GM19351 (cell line): ENCODE measurements around the gene AJUBA.
"Not testable (repeated sequence)": the region's sequence is repeated elsewhere in the genome, so short reads cannot be mapped to it uniquely, and the experiment has no call there.

Source experiments
- ATAC-seq: cut with Tn5 transposase; IDR thresholded peaks from one replicate; pipeline ENCODE4 v1.9.1; 2021; ENCODE audit warnings: mild to moderate bottlenecking, moderate library complexity; ENCODE audit not compliant: unreplicated experiment

Gene AJUBA

DNA sequence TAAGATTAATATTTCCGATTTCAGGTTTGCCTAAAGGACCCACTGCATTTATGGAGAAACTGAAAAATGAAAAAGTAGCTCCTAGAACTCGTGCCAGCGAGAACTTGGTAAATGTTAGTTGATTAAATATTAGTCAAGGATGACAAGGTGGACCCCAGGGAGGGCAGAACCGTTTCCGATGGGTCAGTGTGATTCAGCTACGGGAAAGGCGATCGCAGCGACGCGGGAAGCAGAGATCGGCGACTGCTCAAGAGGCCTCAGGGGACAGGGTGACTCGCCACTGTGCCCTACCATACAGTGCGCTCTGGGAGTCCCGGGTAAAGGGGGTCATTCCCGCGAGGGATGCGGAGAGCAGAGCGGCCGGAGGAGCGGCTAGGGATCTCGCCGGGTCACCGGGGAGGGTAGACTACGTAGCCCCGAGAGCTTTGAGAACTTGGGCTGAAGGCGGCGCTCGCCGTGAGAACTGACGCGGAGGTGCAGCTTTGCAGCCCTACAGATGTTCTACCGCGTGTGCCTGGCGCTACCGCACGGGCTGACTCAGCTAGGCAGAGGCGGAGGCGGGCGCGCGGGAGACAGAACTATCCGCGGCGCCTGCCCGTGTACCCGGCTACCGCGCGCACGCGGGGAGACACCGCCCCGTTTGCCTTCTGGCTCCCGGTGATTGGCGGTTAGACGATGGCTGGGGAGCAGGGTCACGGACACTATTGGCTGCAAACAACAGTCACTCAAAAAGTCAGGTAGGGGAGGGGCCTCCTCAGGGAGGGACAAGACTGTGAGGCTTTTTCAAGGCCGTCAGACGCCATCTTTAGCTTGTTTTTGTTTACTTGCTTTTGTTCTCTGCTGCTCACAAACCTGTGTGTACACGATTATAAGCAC lies 24.4 kb upstream of the AJUBA start:
- peak; percentile 96 for ATAC-seq

DNA sequence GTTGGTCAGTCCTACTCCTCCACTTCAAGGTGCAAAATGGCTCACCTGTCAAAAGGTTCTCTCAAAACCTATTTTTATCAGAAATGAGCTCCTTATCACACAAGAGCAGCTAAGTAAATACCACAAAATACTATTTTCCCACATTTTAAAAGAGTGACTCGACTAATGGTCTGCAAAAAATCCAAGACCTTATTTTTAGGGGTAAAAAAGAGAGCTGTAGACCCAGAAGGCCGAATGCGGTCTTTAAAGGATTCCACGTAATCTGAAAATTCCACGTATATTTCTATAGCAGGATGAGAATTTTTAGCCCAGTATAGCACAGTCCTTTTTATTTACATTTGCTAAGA lies 23.8 kb upstream of the AJUBA start:
- ATAC-seq, result no peak

DNA sequence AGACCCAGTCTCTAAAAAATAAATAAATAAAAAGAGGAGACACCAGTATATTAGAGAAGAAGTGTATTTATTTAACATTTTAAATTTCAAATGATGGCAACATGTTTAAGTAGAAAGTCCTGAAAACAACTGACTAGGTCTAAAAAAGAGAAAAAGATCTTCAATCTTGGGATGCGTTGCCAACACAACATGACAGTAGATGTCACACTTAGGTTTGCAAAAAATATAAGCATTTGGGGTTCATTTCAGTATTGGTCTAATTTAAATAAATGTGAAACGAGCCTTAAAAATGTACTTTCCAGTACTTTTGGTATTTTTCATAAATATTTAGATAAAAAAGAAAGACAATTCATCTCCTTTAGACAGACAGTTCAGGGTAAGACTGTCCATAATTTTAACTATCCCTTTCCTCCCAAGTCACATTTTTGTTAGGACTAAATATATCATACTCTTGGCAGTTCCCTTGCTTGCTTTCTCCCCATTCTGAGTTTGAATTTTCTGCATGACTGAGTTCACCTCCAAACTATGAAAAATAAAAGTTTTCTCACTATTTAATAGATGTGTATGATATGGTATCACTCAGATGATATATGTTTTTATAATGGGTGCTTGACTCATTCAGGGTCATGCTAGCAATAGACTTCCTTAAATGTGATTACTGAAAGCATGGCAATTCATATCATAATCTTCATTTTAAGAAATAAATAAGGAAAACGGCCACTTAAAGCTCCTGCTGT lies 23.3 kb upstream of the AJUBA start:
- no peak for ATAC-seq

DNA sequence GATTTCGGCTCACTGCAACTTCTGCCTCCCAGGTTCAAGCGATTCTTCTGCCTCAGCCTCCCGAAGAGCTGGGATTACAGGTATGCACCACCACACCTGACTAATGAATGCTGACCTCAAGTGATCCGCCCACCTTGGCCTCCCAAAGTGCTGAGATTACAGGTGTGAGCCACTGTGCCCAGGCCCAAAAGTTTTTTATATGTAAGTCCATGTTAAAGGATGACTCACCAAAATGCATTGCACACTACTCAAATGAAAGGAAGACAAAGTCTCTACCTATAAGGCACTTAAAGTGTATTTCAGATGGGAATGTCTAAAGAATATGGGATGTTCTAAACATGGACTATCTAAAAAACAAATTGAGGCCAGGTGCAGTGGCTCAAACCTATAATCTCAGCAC lies 21.9 kb upstream of the AJUBA start:
- ATAC-seq, result not testable (repeated sequence)

DNA sequence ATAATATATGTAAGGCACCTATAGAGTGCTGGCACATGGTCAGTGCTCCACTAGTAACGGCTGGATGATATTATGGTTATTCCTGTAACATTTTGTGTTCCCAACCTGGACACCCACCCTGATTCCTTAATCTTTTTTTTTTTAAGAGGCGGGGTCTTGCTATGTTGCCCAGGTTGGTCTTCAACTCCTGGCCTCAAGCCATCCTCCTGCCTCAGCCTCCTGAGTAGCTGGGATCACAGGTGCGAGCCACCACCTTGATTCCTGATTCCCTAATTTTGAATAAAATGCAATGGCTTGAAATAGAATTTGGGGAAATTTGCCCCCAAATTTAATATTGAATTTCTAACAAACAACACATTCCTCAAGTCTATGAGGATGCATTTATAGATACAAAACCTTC lies 20.2 kb upstream of the AJUBA start:
- no peak for ATAC-seq

DNA sequence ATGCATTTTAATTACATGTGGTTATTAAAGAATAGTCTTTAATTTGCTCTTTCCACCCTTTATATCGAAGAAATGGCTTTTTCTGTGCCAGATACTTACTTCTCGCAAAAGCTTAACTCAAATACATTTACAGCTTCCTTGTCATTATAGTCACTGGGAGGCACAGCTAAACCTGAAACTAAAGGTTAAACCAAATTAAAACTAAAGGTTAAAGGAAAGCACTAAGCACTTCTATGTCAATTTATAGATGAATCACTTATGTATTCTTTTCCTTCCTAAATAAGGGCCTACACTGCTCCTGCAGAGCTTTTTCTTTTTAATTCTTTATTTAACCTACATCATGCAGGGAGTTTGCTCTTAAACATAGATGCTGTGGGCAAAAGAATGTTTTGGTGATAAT lies 18.5 kb upstream of the AJUBA start:
- no peak for ATAC-seq

DNA sequence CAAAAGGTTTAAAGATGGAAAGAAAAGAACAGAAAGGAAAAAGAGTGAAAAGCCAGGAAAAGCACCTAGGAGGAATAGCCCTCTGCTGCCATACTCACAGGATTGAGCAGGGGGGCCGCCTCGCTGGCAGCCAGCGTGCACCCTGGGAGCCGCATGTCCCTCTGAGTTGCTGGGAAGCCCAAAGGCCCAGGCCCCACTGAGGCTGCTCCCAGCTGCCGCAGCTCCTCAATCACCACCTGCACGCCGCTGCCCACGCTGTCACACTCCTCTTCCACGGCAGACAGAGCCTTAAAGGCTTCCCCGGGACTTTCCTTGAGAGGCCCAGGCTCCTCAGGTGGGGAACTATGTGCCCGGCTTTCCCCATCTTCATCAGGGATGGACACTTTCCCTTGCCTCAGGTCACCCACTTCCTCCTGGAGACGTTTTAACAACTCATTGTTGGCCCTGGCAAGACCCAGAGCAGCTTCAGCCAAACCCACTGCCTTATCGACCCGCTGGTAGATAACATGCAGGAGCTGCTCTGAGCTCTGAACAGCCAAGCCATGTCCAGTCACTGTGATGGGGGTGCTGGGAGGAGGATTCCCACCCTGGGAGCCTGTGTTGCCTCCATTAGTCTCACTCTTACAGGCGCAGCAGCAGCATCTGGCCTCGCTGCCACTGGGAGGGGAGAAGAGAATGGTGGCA lies 16.1 kb upstream of the AJUBA start:
- no peak for ATAC-seq

DNA sequence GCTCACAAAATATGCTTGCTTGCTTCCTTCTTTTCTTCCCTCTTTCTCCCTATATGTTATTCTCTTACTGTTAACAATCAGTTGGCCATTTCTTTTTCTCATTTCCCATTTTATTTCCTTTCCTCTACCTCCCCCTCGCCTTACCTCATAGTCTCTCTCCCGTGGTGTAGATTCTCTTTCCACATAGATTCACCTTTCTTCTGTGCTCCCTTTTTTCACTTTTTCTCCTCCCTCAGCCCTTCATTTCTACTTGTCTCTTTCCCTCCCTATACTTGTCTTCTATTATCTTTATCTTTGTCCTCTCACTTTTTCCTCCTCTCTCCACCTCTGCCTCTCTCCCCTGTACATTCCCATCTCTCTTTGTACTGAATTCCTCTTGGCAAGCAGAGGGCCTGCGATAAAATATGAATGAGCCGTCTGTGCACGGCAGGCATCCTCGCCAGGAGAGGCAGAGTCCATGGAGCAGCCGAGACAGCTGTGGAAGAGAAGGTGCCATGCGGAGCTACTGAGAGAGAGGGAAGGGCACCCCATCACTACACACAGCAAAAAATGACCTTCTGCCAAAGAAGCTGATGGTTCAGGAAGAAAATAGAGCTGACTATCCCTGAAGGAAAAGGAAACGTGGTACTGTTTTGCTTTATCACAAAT lies 15.4 kb upstream of the AJUBA start:
- no peak for ATAC-seq

DNA sequence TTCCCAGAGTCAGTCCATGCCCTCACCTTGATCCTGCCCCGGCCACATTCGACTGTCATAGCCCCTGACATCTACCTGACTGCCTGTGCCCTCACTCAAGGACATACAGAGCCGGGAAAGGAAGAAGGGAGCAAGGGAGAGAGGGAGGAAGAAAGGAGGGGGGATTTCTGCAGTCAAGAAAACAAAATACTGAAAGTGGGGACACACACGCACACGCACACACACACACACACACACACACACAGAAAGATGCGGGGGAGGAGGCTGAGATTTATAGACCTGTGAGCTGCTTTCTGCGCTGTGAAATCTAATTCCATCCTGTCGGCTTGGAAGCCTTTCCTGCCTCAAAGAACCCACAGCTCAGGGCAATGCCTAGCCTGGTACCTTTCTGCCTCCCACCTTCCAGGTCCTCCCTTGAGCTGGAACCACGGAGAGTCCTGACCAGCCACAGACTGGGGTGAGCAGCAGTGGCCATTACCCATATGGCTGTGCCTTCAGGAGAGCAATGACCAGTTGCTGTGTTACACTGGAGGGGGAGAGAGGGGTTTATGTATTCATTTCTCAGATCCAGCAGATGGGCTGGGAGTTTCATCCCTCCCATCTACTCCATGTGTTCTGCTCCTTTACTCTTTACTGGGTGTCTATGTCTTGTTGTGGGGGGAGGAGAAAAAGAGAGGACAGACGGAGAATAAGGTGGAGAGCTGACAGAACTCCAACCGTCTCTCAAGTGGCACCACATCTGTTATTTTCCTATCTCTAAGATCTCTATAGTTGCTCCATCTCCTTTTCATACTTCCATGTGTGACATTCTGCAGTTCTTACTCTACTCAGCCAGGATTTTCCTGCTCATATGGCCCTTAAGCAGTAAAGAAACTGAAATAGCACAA lies 14.7 kb upstream of the AJUBA start:
- no peak for ATAC-seq

DNA sequence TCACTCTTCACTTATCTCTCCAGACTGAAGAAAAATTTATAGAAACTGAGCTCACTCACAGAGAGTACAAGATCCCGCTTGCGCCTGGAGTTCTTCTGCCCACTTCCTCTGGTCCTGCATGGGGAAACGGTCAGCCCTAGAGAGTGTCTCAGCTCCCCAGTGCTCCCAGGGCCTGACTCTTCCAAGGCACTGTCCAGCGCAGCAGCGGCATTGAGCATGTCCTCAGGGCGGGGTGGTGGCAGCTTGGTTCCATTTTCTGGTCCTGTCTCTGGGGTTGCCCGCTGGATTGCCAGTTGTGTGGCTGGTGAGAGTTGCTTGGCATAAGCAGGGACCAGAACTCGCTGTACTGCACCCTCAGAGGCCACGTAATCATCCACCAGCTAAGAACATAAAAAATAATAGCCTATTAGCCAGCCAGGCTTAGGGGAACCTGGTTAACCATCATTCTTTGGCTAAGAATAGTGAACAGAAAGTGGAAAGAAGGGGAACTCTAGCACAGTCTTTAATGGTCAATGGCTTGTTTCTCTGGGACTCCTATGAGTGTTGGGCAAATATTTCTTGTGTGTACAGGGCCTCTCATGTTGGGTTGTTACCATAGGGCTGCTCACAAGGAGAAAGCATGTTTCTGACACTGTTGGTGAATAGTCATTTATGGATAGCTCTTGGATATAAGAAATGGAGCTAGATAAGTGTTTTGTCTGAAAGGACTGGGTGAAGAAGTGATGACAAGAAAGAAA lies 13.7 kb upstream of the AJUBA start:
- no peak for ATAC-seq

DNA sequence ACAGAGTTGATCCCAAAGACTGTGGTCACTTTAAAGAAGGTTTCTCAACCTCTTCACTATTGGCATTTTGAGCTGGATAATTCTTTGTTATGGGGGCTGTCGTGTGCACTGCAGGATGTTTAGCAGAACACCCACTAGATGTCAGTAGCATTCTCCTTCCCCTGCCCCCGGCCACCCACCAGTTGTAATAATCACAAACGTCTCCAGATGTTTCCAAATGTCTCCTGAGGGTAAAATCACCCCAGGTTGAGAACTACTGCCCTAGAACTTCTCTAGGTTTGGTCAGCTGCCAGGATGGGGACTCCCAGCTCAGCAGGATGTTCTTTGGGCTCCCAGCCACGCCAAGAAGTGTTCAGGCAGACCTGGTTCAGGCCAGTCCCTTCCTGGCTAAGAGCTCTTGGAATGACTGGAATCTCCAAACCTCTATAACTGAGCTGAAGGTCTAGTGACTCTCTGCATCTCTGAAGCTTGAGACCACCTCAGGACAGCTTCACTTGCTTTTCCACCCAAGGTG lies 12.5 kb upstream of the AJUBA start:
- ATAC-seq, result no peak

DNA sequence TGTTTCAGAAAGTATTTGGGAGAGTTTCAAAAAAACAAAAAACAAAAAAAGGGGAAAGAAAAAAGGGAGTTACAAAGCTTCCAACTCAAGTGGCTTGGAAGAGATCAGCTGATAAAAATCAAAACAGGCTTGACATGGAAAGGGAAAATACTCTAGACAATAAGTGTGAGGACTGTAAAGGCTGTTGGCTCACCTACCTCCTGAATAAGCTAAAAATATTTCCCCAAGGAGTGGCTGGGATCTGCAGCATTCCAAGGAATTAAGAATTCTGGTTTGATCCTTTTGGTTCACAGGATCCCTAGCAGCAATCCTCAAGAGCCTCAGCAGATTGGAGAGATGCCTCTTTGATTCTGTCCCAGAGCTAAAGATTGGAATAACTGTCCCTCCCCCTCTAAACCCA lies 11.2 kb upstream of the AJUBA start:
- ATAC-seq, result no peak

DNA sequence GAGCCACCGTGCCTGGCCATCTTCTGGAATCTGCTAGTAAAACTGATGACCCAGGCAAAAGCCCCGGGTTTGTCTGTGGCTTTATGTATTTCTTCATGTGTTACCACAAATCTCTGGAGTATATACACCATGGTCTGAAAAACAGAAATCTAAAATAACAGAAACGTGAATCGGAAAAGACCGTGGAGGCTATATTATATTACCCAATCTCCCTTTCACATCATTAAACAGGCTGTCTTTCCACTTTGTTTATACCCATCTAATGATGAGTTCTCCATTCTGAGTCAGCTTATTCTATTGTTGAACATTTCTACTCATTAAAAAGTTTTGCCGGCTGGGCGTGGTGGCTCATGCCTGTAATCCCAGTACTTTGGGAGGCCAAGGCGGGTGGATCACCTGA lies 9.5 kb upstream of the AJUBA start:
- ATAC-seq, result no peak

DNA sequence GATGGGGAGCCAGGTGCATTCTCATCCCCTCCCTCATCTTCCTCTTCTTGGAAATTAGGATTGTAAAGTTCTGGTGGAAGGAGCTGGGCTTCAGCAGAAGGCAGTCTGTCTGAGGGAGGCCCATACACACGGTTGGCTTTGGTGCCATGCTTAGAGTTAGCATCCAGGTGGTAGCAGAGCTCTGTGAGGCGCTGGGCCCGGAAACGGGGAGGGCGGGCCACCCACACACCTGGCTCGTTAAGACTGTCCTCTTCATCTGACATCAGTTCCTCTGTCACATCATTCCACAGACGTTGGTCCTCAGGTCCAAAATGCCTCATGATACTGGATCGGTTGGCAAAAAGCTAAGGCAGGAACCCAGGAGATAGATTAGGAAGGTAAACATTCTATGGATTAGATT lies 4.9 kb upstream of the AJUBA start:
- ATAC-seq, result no peak

DNA sequence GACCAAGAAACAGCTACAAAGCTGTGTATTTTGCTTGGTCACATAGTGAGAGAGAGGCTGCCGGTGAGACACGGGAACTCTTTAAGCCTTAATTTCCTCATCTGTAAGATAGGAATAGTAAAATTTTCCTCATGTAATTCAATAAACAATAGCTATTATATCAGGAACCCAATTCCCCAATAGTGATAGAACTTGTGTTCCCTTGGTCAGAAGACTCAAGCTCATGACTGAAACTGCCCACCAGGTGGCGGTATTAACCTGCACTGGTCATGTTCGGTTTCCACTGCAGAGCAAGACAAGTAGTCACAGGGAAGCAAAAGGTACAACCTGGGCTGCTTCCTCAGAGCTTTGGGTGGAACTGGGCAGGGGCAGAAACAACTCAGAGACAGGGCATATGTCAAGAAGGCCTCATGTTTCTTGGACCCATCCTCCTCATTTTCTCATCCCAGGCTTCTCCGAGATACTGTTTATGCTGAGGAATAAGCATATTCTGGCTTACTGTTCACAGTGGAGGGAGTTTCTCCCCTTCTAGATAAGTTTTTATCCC lies 4.2 kb upstream of the AJUBA start:
- ATAC-seq, result no peak

DNA sequence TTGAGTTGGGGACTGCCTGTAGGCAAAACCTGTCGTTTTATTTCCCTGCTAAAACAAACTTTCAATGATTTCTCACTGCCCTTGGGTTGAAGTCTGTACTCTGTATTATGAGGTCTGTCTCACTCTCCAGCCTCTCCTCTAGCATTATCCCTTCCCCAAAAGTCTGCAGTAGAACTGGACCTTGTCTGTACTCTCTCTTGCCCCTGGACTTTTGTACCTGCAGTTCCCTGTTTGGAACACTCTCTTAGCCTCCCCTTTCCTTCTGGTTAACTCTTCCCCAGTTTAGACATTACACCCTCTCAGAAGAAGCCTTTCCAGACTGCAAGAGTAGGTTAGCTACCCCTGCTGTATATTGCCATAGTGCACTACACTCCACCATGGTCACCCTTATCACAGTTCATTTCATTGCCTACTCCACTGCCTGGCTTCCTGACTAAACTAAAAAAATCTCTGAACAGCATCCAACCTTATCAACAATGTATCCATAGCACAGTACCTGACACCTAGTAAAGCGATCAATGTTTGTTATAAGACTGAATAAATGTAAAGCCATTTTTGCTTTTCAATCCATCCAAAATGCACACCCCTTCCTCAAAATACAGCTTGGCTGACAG lies 3.6 kb upstream of the AJUBA start:
- ATAC-seq, result no peak

DNA sequence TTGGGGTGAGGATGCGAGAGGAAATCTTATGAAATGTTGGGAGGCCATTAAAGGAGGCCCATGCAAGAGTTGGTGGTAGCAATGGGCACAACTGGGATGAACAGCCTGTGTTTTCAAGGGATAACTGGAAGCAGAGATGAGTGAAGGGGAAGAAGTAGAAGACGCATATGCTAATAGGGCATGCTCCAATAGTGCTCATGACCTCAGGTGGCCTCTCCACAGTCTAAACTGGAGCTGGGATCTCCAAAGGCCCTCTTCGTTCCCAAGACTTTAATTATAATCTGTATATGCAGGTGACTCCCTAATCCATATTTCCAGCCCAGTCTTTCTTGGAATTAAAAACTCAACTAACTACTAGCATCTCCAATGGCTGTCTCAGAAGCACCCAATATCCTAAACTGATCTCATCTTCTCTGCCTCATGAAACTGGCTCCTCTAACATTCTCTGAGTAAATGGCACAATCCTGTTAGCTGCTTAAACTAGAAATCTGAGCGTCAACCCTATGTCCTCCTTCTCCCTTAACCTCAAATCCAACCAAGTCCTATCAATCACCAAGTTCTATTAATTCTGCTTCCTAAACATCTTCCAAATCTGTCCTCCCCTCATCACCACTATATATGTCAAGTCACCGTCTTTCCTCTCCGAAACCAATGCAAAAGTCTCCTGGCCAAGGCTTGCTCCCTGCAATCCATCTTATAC lies 2.8 kb upstream of the AJUBA start:
- no peak for ATAC-seq

DNA sequence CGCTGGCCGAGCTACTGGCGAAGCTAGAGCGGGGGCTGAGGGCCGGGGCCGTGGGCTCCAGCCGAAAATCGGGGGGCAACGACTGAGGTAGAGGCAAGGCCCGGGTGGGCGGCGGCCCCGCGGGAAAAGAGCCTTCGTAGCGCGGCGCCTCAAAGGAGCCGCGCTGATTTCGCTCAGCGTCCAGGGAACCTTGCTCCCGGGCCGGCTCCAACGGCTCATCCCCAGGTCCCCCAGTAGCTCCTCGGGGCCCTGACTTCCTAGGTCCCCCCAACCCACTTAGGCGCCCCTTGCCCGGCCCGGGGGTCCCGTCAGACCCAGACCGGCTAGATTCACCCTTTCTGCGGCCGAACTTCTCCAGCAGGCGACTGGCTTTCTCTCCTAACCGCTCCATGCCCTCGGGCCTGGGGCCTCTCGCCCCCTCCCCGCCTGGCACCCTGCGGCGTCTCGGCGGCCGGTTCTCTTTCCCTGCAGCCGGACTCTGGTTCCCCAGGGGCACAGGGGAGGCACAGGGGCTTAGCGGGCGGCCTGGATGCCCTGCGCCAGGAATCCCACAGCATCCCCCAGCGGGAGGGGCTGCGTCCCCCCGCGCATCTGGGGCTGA lies 375 bp downstream of the AJUBA start:
- no peak for ATAC-seq
